SU-DHL-6 (cell line): ENCODE measurements around the gene ZBTB7A.

Source experiments
- EZH2phosphoT487 ChIP-seq: fragments of 200-600 bp; sonication (generic), shearing (Covaris generic); conservative IDR thresholded peaks from 2 replicates; pipeline ENCODE4 v1.6.1; 2018; ENCODE audit warnings: mild to moderate bottlenecking, antibody characterized with exemption, low read length, moderate library complexity, mixed read lengths
- TF ChIP-seq, protein P1 (sequence below): fragments of 200-600 bp; sonication (generic); IDR thresholded peaks from one replicate; pipeline ENCODE4 v1.5.1; 2017; ENCODE audit warnings: antibody characterized with exemption, mild to moderate bottlenecking, low read length, moderate library complexity; ENCODE audit not compliant: insufficient read depth, poor library complexity, severe bottlenecking

DNA sequence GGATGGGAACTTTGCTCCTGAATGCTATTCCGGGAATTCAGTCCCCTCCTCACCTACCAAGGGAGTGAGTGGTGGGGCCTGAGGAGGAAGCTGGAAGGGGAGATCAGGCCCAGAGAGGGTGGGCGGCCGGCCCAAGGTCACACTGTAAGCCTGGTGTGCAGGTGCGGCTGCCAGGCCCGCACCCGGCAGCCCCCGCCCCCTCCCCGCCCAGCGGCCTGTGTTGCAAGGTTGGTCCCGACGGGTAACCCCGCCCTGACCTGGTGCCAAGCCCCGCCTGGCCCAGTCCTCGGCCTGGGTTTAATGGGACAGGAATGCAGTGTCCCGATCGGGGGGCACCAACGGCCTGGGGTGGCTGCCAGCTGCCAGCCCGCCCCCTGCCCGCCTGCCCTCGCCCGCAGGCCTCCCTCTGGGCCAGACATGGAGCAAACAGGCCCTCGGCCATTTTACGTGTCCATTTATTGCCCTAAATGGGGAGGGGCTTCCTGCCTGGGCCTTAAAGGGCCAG is 5.5 kb downstream of the ZBTB7A start:
- no peak for TF ChIP-seq EZH2phosphoT487
- TF ChIP-seq, protein P1, sequence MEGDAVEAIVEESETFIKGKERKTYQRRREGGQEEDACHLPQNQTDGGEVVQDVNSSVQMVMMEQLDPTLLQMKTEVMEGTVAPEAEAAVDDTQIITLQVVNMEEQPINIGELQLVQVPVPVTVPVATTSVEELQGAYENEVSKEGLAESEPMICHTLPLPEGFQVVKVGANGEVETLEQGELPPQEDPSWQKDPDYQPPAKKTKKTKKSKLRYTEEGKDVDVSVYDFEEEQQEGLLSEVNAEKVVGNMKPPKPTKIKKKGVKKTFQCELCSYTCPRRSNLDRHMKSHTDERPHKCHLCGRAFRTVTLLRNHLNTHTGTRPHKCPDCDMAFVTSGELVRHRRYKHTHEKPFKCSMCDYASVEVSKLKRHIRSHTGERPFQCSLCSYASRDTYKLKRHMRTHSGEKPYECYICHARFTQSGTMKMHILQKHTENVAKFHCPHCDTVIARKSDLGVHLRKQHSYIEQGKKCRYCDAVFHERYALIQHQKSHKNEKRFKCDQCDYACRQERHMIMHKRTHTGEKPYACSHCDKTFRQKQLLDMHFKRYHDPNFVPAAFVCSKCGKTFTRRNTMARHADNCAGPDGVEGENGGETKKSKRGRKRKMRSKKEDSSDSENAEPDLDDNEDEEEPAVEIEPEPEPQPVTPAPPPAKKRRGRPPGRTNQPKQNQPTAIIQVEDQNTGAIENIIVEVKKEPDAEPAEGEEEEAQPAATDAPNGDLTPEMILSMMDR, result no peak
